CD4-positive, alpha-beta T cell treated with Interleukin-6 for 4 hours (primary cell): ENCODE results near the gene SPPL2C.
"Not testable (repeated sequence)": the region's sequence is repeated elsewhere in the genome, so short reads cannot be mapped to it uniquely, and the experiment has no call there.

ENCODE experiments used
- DNase-seq: peaks from one replicate; pipeline ENCODE4 v3.0.0-alpha.2; 2020; ENCODE audit warnings: mixed read lengths

Gene SPPL2C

GRCh38 chr17:45851022-45851421 lies 6.3 kb downstream of the SPPL2C start:
- no peak for DNase-seq

- no peak for DNase-seq
Measured at GRCh38 chr17:45851464-45851863, 6.8 kb downstream of the SPPL2C start.

- no peak for DNase-seq
Measured at GRCh38 chr17:45851873-45852272, 7.2 kb downstream of the SPPL2C start.

- DNase-seq = peak; percentile 72
Measured at GRCh38 chr17:45852535-45853297, 8.0 kb downstream of the SPPL2C start.

- no peak for DNase-seq
Measured at GRCh38 chr17:45854209-45854608, 9.5 kb downstream of the SPPL2C start.

GRCh38 chr17:45855691-45856336 lies 11.1 kb downstream of the SPPL2C start:
- DNase-seq = no peak

GRCh38 chr17:45857977-45858708 lies 13.5 kb downstream of the SPPL2C start:
- no peak for DNase-seq

- DNase-seq = no peak
Measured at GRCh38 chr17:45861165-45861564, 16.5 kb downstream of the SPPL2C start.

- DNase-seq = not testable (repeated sequence)
Measured at GRCh38 chr17:45862127-45862526, 17.4 kb downstream of the SPPL2C start.

- no peak for DNase-seq
Measured at GRCh38 chr17:45863857-45864654, 19.4 kb downstream of the SPPL2C start.

- DNase-seq = no peak
Measured at GRCh38 chr17:45867171-45867570, 22.5 kb downstream of the SPPL2C start.

- no peak for DNase-seq
Measured at GRCh38 chr17:45867702-45868101, 23.0 kb downstream of the SPPL2C start.

GRCh38 chr17:45868276-45868675 lies 23.6 kb downstream of the SPPL2C start:
- no peak for DNase-seq

GRCh38 chr17:45869676-45870341 lies 25.1 kb downstream of the SPPL2C start:
- no peak for DNase-seq

GRCh38 chr17:45870342-45870974 lies 25.8 kb downstream of the SPPL2C start:
- DNase-seq = no peak

GRCh38 chr17:45871718-45872117 lies 27.0 kb downstream of the SPPL2C start:
- DNase-seq = no peak

GRCh38 chr17:45873728-45874127 lies 29.0 kb downstream of the SPPL2C start:
- DNase-seq = peak; percentile 57

GRCh38 chr17:45874151-45874550 lies 29.5 kb downstream of the SPPL2C start:
- DNase-seq = no peak

GRCh38 chr17:45876539-45876938 lies 31.9 kb downstream of the SPPL2C start:
- no peak for DNase-seq

GRCh38 chr17:45877467-45877866 lies 32.8 kb downstream of the SPPL2C start:
- no peak for DNase-seq

GRCh38 chr17:45883063-45883462 lies 38.4 kb downstream of the SPPL2C start:
- DNase-seq = no peak

GRCh38 chr17:45886852-45887251 lies 42.2 kb downstream of the SPPL2C start:
- DNase-seq = no peak
